ENCODE results near the gene ARGFX. TPM values are rescaled to one million over a fixed set of nuclear protein-coding genes. Genes with fewer than 3 reads are reported as not detected.
A peak's percentile ranks its signal among the peaks of the same experiment; 100 is the strongest.
"Not testable (repeated sequence)": the region's sequence is repeated elsewhere in the genome, so short reads cannot be mapped to it uniquely, and the experiment has no call there.

ARGFX gene
- total and polyA plus RNA-seq, 2 experiments from 2014 or later = not detected

GRCh38 chr3:121599900-121600299 is 32.2 kb downstream of the ARGFX start:
- not testable (repeated sequence) for H3K27me3 ChIP-seq (ENCODE audit: insufficient read depth); H3K36me3 Mint-ChIP-seq (ENCODE audit: low read depth); H3K27ac ChIP-seq (ENCODE audit: low read depth); H3K36me3 ChIP-seq (ENCODE audit: insufficient read depth); H3K79me2 ChIP-seq (replicated peaks; ENCODE audit: insufficient read depth); H3K4me3 Mint-ChIP-seq; H3K4me2 ChIP-seq; H3K9me2 ChIP-seq (ENCODE audit: insufficient read depth); H3F3A ChIP-seq (replicated peaks; ENCODE audit: low read depth); H3K27ac Mint-ChIP-seq; H3K27me3 Mint-ChIP-seq (ENCODE audit: insufficient read depth, low read depth, poor library complexity); H4K20me1 ChIP-seq (replicated peaks; ENCODE audit: insufficient read depth); DNase-seq (ENCODE audit: low spot score); H3K9me3 Mint-ChIP-seq; ATAC-seq; H3K4me3 ChIP-seq; H2AFZ ChIP-seq
- peaks cover 37% of the 10 kb centered on the region for H3K4me1 Mint-ChIP-seq
- H3K4me1 ChIP-seq (ENCODE audit: insufficient read depth) = peaks cover 32% of the 10 kb centered on the region

- no peaks in the 10 kb centered on the region for H3F3A ChIP-seq (replicated peaks; ENCODE audit: low read depth)
Measured at GRCh38 chr3:121601212-121601812, 33.6 kb downstream of the ARGFX start.

More at GRCh38 chr3:121601212-121601812, 33.6 kb downstream of the ARGFX start:
- peak overlapping the region; percentile 10; the same call in 1 of the 2 replicates for H3K27ac Mint-ChIP-seq
- no peaks in the 10 kb centered on the region for H3K79me2 ChIP-seq (replicated peaks; ENCODE audit: insufficient read depth)
- no peak for DNase-seq (ENCODE audit: low spot score)
- no peaks in the 10 kb centered on the region; the same call in 2 of the 3 replicates for H3K36me3 Mint-ChIP-seq (ENCODE audit: low read depth)
- peaks cover 26% of the 10 kb centered on the region for H3K4me1 Mint-ChIP-seq
- H4K20me1 ChIP-seq (replicated peaks; ENCODE audit: insufficient read depth) = no peaks in the 10 kb centered on the region
- no peak overlapping the region for H3K4me3 Mint-ChIP-seq
- no peaks in the 10 kb centered on the region for H3K27me3 ChIP-seq (ENCODE audit: insufficient read depth)
- H3K27me3 Mint-ChIP-seq (ENCODE audit: insufficient read depth, low read depth, poor library complexity) = no peaks in the 10 kb centered on the region
- H3K4me2 ChIP-seq = peak overlapping the region; percentile 37; the same call in 1 of the 2 replicates
- peaks cover 12% of the 10 kb centered on the region; the same call in 1 of the 2 replicates for H3K9me2 ChIP-seq (ENCODE audit: insufficient read depth)
- peaks cover 27% of the 10 kb centered on the region for H3K4me1 ChIP-seq (ENCODE audit: insufficient read depth)
- H3K36me3 ChIP-seq (ENCODE audit: insufficient read depth) = no peaks in the 10 kb centered on the region
- H3K4me3 ChIP-seq = no peak overlapping the region
- peak overlapping the region; percentile 57 for H2AFZ ChIP-seq
- no peaks in the 10 kb centered on the region for H3K9me3 Mint-ChIP-seq
- TF ChIP-seq CTCF (conservative IDR thresholded peaks at IDR 0.05; ENCODE audit: low read depth in 2 of 2) (no peak), ZNF331 (CRISPR knock-in tag; IDR thresholded peaks at IDR 0.05; ENCODE audit: low read depth) (no peak), EZH2 (IDR thresholded peaks at IDR 0.05; ENCODE audit: low read depth, unreplicated experiment) (no peak), EZH2phosphoT487 (IDR thresholded peaks at IDR 0.05; ENCODE audit: unreplicated experiment) (no peak), ZNF462 (CRISPR knock-in tag; IDR thresholded peaks at IDR 0.05) (no peak), CREB1 (CRISPR knock-in tag; IDR thresholded peaks at IDR 0.05; ENCODE audit: low read depth) (no peak), POLR2AphosphoS5 (IDR thresholded peaks at IDR 0.05; ENCODE audit: low read depth) (no peak), NANOG (IDR thresholded peaks at IDR 0.05; ENCODE audit: borderline replicate concordance) (no peak)
- peak; percentile 53; the same call in 2 of the 3 replicates for ATAC-seq
- H3K27ac ChIP-seq (ENCODE audit: low read depth) = peak overlapping the region; percentile 33
